ENCODE data around the gene CDC14A. TPM values are rescaled to one million over a fixed set of nuclear protein-coding genes. Genes with fewer than 3 reads are reported as not detected.

Gene CDC14A
- total and polyA plus RNA-seq, 2 of the 8 experiments (the other 6 are each of a cell fraction or from before 2014, with no cell fraction given) = 3.2 to 8.9 TPM

DNA sequence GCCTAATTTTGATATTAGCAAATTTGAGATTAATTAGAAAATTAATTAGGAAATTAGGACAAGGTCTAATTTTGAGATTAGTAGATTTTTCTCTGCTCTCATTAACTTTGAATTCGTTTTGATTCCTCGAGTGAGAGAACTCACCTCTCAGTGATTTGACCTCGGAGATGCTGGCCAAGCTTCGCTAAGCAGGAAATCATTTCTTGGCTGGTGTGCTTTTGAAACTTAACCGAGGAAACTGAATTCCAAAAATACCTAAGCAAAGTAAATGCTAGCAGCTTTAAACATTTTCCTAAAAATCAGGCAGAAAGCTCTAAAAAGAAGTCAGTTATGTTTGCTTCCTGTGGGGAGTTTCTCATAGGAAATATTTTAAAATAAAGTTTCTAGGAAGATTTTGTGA, 34.9 kb downstream of the CDC14A start (continued):
- TF ChIP-seq CHD7 (IDR thresholded peaks at IDR 0.05; ENCODE audit: insufficient replicate concordance, low read length) (no peak), MAX (IDR thresholded peaks at IDR 0.05) (no peak), SP2 (IDR thresholded peaks at IDR 0.05; ENCODE audit: low read length) (no peak), MAFK (IDR thresholded peaks at IDR 0.05; ENCODE audit: low read depth, low read length) (no peak), ASH2L (IDR thresholded peaks at IDR 0.05; ENCODE audit: low read length) (no peak), TEAD4 (IDR thresholded peaks at IDR 0.05; ENCODE audit: low read depth, low read length) (no peak), POLR2A (IDR thresholded peaks at IDR 0.05; ENCODE audit: control extremely low read depth in 1 of 2, low read depth in 2 of 2, low read length in 2 of 2) (no peak)
- TF ChIP-seq, protein P1, sequence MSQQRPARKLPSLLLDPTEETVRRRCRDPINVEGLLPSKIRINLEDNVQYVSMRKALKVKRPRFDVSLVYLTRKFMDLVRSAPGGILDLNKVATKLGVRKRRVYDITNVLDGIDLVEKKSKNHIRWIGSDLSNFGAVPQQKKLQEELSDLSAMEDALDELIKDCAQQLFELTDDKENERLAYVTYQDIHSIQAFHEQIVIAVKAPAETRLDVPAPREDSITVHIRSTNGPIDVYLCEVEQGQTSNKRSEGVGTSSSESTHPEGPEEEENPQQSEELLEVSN (IDR thresholded peaks at IDR 0.05) = no peak

Data from H1 (cell line).